ENCODE results near the gene ATP6V0D1.

GRCh38 chr16:67474551-67475455, 6.2 kb downstream of the ATP6V0D1 start:
- TF ChIP-seq EP300 (IDR thresholded peaks at IDR 0.05) = no peak
- TF ChIP-seq CTCF (IDR thresholded peaks at IDR 0.05) = no peak
- TF ChIP-seq POLR2A (IDR thresholded peaks at IDR 0.05) = no peak
